Germinal center (tissue), 1 donor: ENCODE measurements around the gene PPFIA1.
"Not testable (repeated sequence)": the region's sequence is repeated elsewhere in the genome, so short reads cannot be mapped to it uniquely, and the experiment has no call there.

Source experiments
- DNase-seq: peaks from one replicate; pipeline ENCODE4 v3.0.0; 2012; ENCODE audit warnings: mixed read lengths, low spot score

PPFIA1 gene

GRCh38 chr11:70326365-70326811, 55.9 kb downstream of the PPFIA1 start:
- no peak for DNase-seq

- DNase-seq: no peak
Measured at GRCh38 chr11:70326833-70327232, 56.3 kb downstream of the PPFIA1 start.

- no peak for DNase-seq
Measured at GRCh38 chr11:70327717-70328116, 57.2 kb downstream of the PPFIA1 start.

- DNase-seq: no peak
Measured at GRCh38 chr11:70328556-70328955, 58.1 kb downstream of the PPFIA1 start.

- not testable (repeated sequence) for DNase-seq
Measured at GRCh38 chr11:70331320-70331843, 60.9 kb downstream of the PPFIA1 start.

- no peak for DNase-seq
Measured at GRCh38 chr11:70331901-70332300, 61.4 kb downstream of the PPFIA1 start.

- no peak for DNase-seq
Measured at GRCh38 chr11:70332567-70332966, 62.1 kb downstream of the PPFIA1 start.

- no peak for DNase-seq
Measured at GRCh38 chr11:70333261-70333660, 62.8 kb downstream of the PPFIA1 start.

GRCh38 chr11:70334351-70334995, 64.0 kb downstream of the PPFIA1 start:
- DNase-seq: no peak

- DNase-seq: no peak
Measured at GRCh38 chr11:70335511-70335910, 65.0 kb downstream of the PPFIA1 start.

GRCh38 chr11:70338594-70338993, 68.1 kb downstream of the PPFIA1 start:
- DNase-seq: no peak

GRCh38 chr11:70339066-70339465, 68.6 kb downstream of the PPFIA1 start:
- DNase-seq: no peak

- DNase-seq: no peak
Measured at GRCh38 chr11:70341881-70342429, 71.5 kb downstream of the PPFIA1 start.

- DNase-seq: no peak
Measured at GRCh38 chr11:70343636-70344035, 73.1 kb downstream of the PPFIA1 start.

GRCh38 chr11:70348191-70348590, 77.7 kb downstream of the PPFIA1 start:
- no peak for DNase-seq

GRCh38 chr11:70348608-70349007, 78.1 kb downstream of the PPFIA1 start:
- no peak for DNase-seq

- DNase-seq: no peak
Measured at GRCh38 chr11:70351646-70352045, 81.2 kb downstream of the PPFIA1 start.

- DNase-seq: no peak
Measured at GRCh38 chr11:70352100-70352499, 81.6 kb downstream of the PPFIA1 start.

GRCh38 chr11:70352601-70353000, 82.1 kb downstream of the PPFIA1 start:
- DNase-seq: no peak

GRCh38 chr11:70353329-70353728, 82.8 kb downstream of the PPFIA1 start:
- no peak for DNase-seq

- no peak for DNase-seq
Measured at GRCh38 chr11:70353900-70354568, 83.5 kb downstream of the PPFIA1 start.

- no peak for DNase-seq
Measured at GRCh38 chr11:70354629-70355028, 84.1 kb downstream of the PPFIA1 start.

GRCh38 chr11:70358753-70359152, 88.3 kb downstream of the PPFIA1 start:
- DNase-seq: no peak
